CD4-positive, alpha-beta T cell treated with Interleukin-15 for 1 hour (primary cell): ENCODE measurements around the gene PLCB4.
"Not testable (repeated sequence)": the region's sequence is repeated elsewhere in the genome, so short reads cannot be mapped to it uniquely, and the experiment has no call there.

Source experiments
- DNase-seq: peaks from one replicate; pipeline ENCODE4 v3.0.0-alpha.2; 2020

Gene PLCB4

DNA sequence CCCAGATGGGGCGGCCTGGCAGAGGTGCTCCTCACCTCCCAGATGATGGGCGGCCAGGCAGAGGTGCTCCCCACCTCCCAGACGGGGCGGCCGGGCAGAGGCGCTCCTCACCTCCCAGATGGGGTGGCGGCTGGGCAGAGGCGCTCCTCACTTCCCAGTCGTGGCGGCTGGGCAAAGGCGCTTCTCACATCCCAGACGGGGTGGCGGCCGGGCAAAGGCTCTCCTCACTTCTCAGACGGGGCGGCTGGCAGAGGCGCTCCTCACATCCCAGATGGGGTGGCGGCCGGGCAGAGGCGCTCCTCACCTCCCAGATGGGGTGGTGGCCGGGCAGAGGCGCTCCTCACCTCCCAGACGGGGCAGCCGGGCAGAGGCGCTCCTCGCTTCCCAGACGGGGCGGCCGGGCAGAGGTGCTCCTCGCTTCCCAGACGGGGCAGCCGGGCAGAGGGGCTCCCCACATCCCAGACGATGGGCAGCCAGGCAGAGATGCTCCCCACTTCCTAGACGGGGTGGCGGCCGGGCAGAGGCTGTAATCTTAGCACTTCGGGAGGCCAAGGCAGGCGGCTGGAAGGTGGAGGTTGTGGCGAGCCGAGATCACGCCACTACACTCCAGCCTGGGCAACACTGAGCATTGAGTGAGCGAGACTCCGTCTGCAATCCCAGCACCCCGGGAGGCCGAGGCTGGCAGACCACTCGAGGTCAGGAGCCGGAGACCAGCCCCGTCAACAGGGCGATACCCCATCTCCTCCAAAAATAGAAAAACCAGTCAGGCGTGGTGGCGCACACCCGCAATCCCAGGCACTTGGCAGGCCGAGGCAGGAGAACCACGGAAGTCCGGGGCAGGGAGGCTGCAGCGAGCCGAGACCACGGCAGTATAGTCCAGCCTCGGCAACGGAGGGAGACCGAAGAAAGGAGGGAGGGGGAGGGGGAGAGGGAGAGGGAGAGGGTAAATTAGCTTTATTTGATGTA is 316.7 kb downstream of the PLCB4 start:
- not testable (repeated sequence) for DNase-seq

DNA sequence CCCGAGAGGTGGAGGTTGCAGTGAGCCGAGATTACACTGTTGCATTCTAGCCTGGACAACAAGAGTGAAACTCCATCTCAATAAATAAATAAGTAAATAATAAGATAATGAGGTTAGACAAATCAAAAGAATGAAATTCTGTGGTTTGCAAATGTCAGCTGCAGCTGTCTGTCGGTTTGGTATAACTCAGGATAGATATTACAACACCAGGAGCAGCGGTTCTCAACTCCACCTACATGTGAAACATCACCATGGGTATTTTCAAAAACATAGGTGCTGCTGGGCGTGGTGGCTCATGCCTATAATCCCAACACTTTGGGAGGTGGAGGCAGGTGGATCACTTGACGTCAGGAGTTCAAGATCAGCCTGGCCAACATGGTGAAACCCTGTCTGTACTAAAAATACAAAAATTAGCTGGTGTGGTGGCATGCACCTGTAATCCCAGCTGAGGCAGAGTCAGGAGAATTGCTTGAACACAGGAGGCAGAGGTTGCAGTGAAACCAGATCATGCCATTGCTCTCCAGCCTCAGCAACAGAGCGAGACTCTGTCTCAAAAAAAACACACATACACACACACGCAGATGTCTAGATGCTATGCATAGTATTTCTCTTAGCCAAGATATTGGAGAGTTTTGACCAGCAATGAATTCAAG is 319.4 kb downstream of the PLCB4 start:
- no peak for DNase-seq

DNA sequence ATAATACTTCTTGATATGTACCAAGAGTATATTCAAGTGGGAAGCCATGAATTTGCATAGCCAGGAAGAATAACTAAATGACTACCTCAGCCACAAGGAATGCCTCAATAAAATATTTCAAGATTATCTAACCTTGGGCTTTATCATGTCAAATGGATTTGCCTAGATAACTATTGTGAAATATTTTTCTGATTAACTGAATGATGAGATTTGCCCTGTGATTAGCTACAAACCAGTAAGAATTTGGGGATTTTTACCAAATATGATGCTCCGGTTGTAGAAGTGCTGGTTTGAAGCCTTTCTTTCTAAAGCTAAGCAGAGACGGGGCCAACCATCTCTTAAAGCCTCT is 319.9 kb downstream of the PLCB4 start:
- no peak for DNase-seq

DNA sequence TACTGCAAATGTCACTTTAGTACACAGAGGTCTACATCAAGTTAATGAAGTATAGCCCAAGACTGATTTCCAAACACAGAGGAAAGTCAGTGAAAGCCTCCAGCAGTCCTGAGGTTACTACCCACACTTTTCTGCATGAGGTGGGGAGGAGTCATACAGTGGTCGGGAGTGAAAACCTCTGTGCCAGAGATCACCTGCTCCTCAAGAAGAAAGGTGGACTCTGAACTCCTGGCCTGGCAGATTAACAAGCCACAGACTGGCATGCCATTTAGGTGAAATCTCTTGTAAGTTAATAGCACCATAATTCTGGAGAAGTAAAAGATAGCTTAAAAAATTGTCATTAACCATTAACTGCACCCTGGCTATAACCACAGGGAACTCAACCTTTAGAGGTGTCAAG is 320.5 kb downstream of the PLCB4 start:
- DNase-seq = no peak

DNA sequence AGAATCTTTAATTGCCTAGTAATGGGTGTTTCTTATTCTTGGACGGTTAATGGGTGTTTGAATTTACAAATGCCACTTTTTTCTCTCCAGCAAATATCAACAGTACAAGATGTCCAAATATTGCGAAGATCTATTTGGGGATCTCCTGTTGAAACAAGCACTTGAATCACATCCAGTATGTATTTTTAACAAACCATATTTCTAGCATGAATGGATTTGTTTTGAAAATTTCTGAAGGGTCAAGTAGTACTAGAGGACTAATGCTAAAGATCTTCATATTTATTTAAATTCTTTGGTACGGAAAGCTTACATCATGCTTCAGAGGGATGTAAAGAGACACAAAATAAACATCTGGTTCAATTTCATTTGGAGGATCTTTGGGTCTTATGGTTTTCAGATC is 321.6 kb downstream of the PLCB4 start:
- no peak for DNase-seq

DNA sequence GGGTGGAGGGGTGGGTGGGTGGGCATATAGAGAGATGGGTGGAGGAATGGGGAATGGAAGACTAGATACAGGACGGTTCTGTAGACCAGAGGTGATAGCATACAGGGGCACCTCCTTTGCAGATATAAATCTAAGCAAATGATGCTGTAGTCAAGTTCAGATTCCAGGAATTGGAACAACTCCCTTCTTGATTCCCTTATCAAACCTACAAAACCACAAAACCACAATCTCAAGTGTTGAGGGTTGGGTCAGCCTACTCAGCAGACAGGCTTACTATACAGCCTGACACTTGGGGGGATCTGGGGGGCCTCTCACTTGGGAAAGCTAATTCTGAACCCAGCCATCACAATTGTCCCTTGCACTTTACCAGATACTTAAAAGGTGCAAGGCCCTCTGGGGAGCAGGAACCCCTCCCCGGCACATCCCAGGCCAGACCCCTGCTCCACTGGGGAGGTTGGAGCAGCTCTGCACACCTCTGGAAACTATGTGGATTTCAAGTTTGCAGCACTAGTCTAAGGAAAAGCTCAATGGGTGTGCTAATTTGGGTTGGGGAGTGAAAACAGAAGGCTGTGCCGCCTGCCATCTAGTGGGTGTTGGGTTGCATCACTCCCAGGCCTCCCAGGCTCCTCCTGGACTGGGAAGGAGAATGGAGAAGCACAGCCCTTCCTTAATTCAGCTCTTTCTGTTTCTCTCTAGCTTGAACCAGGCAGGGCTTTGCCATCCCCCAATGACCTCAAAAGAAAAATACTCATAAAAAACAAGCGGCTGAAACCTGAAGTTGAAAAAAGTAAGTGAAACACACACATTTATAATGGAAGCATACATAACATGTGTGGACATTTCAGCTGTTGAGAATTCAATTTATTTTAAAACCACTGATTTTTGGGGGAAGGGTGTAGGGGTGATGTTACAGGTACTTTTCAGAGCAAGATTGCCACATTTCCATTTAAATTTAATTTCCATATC is 324.3 kb downstream of the PLCB4 start:
- peak; percentile 37 for DNase-seq

DNA sequence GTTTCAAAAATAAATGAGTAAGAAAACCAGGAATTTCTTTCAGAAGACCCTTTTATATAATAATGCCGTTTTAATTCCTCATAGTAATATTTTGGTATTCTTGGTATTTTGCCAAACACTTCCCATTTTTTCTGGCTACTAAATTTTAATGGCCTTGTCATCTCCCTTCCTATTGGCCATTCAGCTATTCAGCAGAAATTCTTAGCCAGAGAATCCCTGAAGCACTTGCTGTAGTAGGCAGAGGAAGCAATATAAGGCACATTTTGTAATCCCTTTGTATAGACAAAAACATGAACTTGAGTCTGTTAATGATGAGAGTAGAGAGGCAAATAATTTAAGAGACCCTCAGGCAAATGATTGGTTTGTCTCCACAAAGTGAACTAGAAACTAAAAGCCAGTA is 327.1 kb downstream of the PLCB4 start:
- DNase-seq = no peak

DNA sequence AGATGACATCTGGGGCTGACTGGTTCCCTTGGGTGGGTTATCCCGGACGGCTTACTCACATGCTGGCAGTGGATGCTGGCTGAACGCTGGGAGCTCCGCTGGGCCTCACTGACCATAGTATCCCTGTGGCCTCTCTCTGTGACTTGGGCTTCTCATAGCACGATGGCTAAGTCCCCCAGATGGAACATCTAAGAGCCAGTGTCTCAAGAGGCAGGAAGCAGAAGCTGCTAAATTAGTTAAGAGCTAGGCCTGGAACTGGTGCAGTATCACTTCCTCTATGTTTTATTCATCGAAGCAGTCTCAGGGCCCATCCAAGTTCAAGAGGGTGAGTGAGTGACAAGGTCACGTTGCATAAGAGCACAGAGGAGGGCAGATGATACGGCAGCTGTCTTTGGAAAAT is 329.0 kb downstream of the PLCB4 start:
- DNase-seq = peak; percentile 51

DNA sequence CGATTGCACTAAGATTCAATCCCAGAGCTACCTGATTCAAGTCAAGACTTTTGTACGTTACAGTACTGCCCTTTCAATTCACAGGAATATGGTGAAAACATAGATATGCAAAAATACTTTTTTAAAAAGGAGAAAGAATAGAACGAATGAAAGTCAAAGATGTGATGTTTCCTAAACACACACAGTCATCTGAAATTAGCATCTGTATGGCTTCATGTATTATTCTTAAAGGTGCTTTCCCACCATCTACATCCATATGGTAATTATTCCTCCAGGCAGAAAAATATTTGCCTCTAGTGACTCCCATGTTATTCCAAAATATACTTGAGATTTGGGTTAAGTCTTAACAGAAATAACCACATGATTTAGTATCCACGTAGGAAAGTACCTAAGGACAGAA is 330.0 kb downstream of the PLCB4 start:
- no peak for DNase-seq

DNA sequence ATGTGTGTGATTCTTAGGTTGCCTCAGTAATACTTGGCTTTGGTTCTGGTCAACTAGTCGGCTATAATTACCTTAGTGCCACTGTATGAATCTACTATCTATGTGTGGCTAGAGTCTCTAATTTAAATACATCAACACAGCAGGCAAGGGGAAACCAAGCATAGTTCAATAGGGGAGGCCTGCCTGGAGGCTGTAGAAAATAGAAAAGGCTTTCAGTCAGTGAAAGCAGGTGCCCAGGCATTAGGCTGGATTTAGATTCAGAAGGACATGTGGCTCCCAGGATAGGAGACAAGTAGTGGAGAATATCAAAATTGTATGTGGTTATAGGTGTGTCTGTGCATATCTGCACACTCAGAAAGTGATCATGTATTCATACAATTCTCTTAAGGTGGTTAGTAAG is 330.4 kb downstream of the PLCB4 start:
- DNase-seq = no peak

DNA sequence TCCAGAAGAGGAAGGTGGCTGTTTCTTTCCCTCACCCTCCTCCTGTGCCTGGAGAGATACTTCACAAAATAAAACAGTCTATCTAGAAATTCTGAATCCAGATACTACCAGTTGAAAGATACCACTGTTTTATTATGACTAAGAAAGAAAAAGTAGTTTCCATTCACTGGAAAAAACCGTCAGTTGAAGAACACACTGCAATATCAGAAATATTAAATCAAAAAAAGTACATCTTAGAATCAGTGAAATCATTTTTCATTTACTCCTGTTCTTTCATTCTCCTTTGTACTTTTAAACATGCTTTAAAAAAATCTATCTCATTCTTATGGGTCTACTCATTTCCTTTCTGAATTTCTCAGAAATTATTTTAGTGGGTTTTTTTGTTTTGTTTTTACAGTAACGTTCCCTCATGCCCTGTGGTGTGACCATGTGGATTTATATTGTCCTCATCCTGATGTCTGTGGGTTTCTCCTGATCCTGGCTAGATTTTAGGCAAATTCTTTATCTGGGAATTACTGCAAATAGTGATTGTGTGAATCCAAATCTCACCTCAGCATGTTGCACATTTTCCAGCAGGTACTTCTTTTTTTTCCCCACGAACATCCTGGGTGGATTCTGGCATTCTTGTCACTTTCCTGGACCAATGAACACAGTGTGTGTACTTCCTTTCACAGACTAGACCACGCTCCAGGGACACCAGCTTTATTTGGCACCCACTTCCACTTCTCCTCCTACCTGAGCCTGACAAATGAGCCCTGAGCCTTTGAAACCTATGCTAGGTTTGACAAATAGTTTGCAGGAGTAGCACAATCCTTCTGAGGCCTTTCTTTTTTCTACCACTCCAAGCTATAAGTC is 331.5 kb downstream of the PLCB4 start:
- DNase-seq = no peak

DNA sequence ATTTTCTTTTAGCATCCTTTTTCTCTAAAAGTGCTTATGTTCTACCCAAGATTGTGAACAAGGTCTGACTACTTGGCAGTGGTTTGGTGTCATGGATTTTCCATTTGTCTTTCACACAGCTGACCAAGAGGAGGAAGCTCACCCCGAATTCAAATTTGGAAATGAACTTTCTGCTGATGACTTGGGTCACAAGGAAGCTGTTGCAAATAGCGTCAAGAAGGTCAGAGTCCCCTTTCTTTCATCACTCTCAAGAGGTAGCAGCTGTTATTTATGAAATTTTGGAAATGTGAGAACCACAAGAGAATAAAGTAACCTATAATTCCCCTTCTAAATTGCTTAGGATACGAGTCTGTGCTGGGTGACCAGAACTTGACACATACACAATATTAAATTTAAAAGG is 332.5 kb downstream of the PLCB4 start:
- no peak for DNase-seq

DNA sequence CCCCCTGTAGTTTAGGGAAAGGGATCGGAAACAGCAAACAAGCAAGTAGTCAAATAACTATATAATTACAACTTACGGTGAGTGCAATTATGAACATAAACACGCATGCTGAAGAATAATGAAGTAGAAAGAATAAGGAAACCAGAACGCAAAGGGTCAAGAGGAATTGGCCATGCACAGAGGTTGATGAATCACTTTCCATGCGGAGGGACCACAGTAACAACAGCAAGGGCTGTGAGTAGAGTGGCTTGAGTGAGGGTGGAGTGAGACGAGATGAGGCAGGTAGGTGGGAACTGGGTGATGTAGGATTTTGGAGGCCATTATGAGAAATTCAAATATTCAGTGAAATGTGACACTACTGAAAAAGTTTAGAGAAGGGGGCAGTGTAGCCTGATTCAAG is 333.3 kb downstream of the PLCB4 start:
- no peak for DNase-seq

DNA sequence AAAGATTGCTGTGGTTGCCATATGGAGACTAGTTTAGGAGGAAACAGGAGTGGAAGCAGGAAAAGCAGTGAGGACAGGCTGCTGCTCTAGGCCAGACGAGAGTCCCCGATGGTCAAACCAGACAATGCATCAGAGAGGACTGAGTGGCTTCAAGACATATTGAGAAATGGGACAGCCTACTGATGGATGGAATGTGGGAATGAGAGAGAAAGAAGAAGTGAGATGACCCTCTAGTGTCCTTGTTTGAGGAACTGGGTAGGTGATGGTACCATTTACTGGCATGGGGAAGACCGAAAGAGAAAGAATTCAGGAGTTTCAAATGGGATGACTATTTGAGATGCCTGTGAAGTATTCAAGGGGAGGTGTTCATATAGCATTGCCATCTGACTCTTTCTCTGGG is 333.7 kb downstream of the PLCB4 start:
- DNase-seq = no peak

DNA sequence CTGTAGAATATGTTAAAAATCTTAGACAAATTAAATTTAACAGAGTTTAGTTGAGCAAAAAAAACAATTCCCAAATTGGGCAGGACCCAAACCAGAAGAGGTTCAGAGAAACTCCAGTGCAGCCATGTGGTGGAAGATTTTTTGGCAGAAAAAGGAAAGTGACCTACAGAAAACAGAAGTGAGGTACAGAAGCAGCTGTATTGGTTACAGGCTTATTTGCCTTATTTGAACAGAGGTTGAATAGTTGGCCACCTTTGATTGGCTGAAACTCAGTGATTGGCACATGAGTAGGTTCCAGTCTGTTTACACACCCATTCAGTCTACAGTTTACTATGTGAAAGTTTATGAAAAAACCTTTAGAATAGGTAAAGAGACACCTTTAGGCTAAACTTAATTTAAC is 334.6 kb downstream of the PLCB4 start:
- DNase-seq = no peak

DNA sequence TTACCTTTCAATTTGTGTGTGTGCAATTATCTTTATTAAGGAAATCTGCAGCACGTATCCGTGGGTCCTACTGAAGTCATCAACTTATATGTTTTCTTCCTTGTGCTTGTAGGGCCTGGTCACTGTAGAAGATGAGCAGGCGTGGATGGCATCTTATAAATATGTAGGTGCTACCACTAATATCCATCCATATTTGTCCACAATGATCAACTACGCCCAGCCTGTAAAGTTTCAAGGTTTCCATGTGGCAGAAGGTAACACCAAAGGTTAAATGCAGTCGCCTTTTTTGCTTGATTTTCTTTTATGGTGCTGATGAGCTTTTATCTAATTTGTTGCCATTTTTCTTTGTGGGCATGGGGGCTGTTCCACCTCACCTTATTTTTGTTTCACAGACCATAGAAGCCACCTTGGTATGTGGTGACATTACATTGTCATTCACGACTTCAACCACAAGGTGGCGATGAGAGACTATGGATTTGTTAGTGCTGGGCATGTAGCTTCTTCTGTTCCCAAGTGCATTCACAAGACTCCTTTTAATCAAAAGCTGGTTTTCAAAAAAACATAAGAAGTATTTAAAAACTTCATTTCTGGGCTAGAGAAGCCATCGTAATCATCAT is 339.0 kb downstream of the PLCB4 start:
- peak; percentile 30 for DNase-seq

DNA sequence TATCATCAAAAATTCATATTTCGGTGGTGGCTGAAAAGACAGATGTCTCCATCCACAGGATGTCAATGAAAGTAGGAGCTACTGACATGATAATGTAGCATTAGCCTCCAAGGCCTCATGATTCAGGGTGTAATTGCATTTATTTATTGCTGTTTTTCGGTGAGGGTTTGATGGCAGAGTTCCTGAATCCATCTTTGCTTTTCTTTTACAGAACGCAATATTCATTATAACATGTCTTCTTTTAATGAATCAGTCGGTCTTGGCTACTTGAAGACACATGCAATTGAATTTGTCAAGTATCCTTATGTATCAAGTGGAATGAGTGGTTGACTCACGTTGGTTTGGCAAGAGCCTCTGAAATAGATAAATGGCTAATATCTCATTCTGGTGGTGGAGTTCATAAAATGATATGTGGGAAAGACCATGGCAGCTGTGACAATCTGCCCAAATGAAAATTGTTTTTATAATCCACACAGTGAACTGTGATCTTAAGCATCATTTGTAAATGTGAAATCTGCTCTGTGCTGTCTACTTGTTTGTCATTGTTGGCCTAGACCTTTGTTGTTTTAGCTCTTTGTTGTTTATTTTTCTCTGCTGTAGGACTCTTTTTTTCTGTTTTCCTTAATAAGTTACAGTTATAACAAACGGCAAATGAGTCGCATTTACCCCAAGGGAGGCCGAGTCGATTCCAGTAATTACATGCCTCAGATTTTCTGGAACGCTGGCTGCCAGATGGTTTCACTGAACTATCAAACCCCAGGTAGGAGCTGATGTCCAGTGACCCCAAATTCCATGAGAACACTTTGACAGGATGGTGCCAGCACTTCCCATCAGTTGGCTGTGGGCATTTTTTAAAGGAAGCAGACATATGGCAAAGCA is 339.8 kb downstream of the PLCB4 start:
- no peak for DNase-seq

DNA sequence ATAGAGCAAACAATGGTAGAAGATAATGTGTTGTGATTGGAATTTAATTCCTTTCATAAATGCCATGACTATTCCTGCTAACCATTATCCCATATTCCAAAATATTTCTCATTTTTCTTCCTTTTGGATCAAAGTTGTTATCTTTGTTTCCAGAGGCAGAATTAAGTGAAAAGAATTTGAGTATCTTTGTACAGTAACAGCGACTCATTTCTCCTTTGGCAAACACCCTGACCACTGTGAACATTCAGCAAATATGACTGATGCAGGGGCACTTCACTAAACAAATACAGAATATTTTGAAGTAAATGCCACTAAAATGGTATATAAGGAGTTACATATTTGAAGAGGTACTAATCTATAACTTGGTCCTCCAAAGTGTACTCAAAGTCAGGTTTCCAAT is 340.5 kb downstream of the PLCB4 start:
- DNase-seq = no peak

DNA sequence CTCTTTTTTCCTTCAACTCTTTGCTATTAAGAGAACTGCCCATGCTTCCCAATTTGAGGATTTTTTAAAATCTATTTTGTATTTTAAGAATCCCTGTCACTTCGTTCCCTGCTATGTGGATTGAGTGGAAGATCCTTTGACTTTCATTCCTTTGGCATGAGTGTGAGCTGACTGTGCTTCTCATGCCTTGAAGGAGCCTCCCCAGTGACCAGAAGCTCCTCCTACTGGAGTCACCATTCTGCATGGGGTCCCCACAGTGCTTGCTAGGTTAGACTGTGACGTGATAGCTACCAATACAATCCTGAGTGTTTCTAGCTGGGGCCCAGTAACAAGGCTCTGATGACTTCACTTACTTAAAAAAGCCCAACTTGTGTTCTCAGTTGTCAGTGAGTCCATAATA is 341.1 kb downstream of the PLCB4 start:
- no peak for DNase-seq

DNA sequence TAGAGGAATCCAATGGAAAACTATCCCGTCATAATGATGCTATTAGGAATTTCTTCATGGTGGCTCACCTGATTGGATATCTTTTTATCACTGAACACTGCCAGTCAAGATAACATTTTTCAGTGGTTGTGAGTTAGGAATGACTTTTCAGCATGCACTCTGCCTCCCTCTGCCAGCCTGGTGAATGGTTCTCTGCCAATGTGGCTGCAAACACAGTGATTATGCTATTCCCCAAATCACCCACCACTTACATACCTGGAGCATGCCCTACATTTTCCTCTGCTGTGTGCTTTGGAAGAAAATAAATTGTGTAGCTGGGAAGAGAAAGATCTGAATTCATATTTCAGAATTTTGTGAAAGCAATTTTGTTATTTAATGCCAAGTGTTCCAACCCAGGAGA is 342.9 kb downstream of the PLCB4 start:
- no peak for DNase-seq

DNA sequence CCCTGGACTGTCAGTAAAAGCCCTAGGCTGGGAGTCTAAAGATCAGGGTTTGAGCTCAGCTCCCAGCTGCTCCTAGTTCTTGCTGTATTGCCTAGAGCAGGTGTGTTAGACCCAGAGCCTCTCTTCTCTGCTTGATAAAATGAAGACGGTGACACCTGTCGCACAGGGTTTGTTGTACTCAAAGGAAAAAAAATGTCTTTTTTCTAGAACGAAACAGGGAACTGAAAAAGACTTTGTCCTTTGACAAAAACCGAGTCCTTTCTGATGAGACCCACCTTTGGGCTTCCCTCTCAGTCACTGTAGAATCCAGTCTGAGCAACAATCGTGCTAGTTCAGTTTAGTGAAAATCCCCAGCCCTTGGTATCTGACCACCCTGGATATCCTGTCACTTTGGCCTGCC is 343.4 kb downstream of the PLCB4 start:
- no peak for DNase-seq
